Right lobe of liver (tissue), 6 donors: ENCODE data around the gene TRIM43B. TPM values are rescaled to one million over a fixed set of nuclear protein-coding genes. Genes with fewer than 3 reads are reported as not detected.
"Not testable (repeated sequence)": the region's sequence is repeated elsewhere in the genome, so short reads cannot be mapped to it uniquely, and the experiment has no call there.

Experiments used
- ATAC-seq, 4 donors: fragments of 200-7000 bp; cut with Tn5 transposase; one replicate each; pipeline ENCODE4 v1.9.1; 2020; ENCODE audit warnings: mild to moderate bottlenecking in 4 of 4, moderate library complexity in 4 of 4
- DNase-seq, 3 donors: peaks; one replicate each; pipeline ENCODE4 v3.0.0-alpha.2; 2020
- H3K27ac ChIP-seq, 3 donors: fragments of 200-600 bp; one replicate each; pipeline ENCODE4 v1.8.0; 2022
- H3K27me3 ChIP-seq, 2 donors: fragments of 200-600 bp; one replicate each; pipeline ENCODE4 v1.8.0; 2022
- H3K36me3 ChIP-seq, 4 donors: fragments of 200-600 bp; sonication (generic) in 1 of 4; one replicate each; pipeline versions ENCODE4 v1.5.1 to v1.8.0; 2017 to 2022; ENCODE audit warnings: control low read depth in 1 of 4
- H3K4me1 ChIP-seq, 4 donors: fragments of 200-600 bp; sonication (generic) in 1 of 4; one replicate each; pipeline versions ENCODE4 v1.5.1 to v1.8.0; 2017 to 2022; ENCODE audit warnings: control low read depth in 1 of 4
- H3K4me3 ChIP-seq, 3 donors: fragments of 200-600 bp; one replicate each; pipeline ENCODE4 v1.8.0; 2022
- H3K9me3 ChIP-seq, 4 donors: fragments of 200-600 bp; sonication (generic) in 1 of 4; one replicate each; pipeline versions ENCODE4 v1.5.1 to v1.8.0; 2017 to 2022; ENCODE audit warnings: control low read depth in 1 of 4
- CTCF ChIP-seq, 4 donors: fragments of 200-600 bp in 3 of 4; fragments of 450-650 bp in 1 of 4; IDR thresholded peaks; one replicate each; pipeline versions ENCODE4 v1.5.1 to v1.8.0; 2016 to 2022; ENCODE audit warnings: antibody characterized with exemption in 4 of 4, mild to moderate bottlenecking in 2 of 4
- POLR2A ChIP-seq: fragments of 450-650 bp; IDR thresholded peaks from one replicate; pipeline ENCODE4 v1.6.1; 2017; ENCODE audit warnings: antibody characterized with exemption, mild to moderate bottlenecking
- WGBS: methylation state at CpG from one replicate; pipeline ENCODE4 v1.1.6; 2018; ENCODE audit warnings: low coverage, low lambda C conversion rate; ENCODE audit not compliant: insufficient coverage; ENCODE audit errors: missing lambda C conversion rate; 5-methylcytosine and 5-hydroxymethylcytosine counted together
- intact Hi-C, 2 donors: fragments of 100-400 bp; cut with DNase I; formaldehyde crosslinking; loops; one replicate each; pipeline versions ENCODE4 v1.11.2 to v1.14.1; 2022
- total RNA-seq, 6 experiments: library from RNA; depleted of rRNA in 2 of 6; stranded (reverse); fragments of >200 nt in 2 of 6; fragmentation: NEBNext Ultra II Directional in 3 of 6; extraction: Animal tissue kit (Norgen Biotek cat#: 25700) in 3 of 6; gene quantifications; one replicate each; pipeline versions ENCODE4 v1.1.0 to v1.2.4, GENCODE V29; 2016 to 2023
- donor health status: DM: no; HTN: yes; CAD: no.
- donor health status: DM: no; HTN: no; CAD: no.
- donor health status: DM: no; HTN: no; CAD: no.
- donor health status: DM: no; HTN: yes; CAD: no.
- donor health status: DM: no; HTN: yes; CAD: no.

The TRIM43B gene
- total RNA-seq, 6 experiments from 2014 or later: not detected

DNA sequence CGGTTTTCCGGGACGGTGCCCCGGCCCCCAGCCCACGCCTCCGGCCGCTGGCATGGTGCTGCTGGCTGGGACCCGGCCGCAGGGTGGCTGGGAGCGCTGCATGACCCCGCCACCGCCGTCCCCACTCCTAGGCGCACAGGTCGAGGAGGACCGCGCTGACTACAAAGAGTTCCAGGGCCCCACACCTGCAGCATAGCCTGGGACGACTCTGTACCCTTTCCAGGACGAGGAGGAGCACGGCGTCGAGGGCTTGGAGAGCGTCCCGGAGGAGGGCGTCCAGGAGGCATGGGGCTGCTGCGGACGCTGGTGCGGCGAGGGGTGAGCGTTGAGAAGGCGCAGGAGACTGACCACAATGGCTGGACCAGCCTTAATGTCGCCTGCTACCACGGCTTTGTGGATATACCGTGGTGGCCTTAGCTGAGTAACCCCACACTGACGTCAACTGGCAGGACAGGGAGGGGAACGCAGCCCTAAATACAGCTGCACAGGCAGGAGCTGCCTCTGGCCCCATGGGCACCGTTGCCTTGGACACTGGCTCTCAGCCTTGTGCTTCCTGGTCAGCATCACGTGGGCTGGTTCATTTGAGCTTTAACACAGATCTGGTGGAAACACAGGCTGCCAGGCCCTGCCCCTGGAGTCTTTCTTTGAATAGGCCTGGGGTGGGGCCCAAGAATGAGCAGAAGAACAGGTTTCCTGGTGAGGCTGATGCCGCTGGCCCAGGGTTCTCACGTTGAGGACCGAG, 40.9 kb upstream of the TRIM43B start:
- no peaks in the 10 kb centered on the region for H3K27me3 ChIP-seq
- no peak for TF ChIP-seq CTCF (IDR thresholded peaks at IDR 0.05)
- no peak for TF ChIP-seq POLR2A
- intact Hi-C loops: no loop called here
- H3K4me3 ChIP-seq: peak overlapping the region in 2 of 3 donors; percentile 75 to 89
- 75% methylated on average over 4 of the region's 41 CpGs for WGBS
- peak in 1 of 3 donors; percentile 49 for DNase-seq
- no peaks in the 10 kb centered on the region for H3K9me3 ChIP-seq
- ATAC-seq: no peak
- no peak overlapping the region for H3K27ac ChIP-seq
- H3K4me1 ChIP-seq: peaks cover 0 to 16% (median 7%) of the 10 kb centered on the region in 4 donors
- H3K36me3 ChIP-seq: peaks cover 0 to 5% (median 0%) of the 10 kb centered on the region in 4 donors

GRCh38 chr2:95524195-95524594, 39.6 kb upstream of the TRIM43B start:
- H3K36me3 ChIP-seq: no peaks in the 10 kb centered on the region
- H3K4me1 ChIP-seq: peaks cover 0 to 16% (median 7%) of the 10 kb centered on the region in 4 donors
- DNase-seq: no peak
- no peaks in the 10 kb centered on the region for H3K27me3 ChIP-seq
- TF ChIP-seq CTCF (IDR thresholded peaks at IDR 0.05) (no peak), POLR2A (no peak)
- no peak for ATAC-seq
- WGBS: 90% methylated on average over 2 of the region's 2 CpGs
- H3K4me3 ChIP-seq: no peak overlapping the region
- no peaks in the 10 kb centered on the region for H3K9me3 ChIP-seq
- intact Hi-C loops: no loop called here
- no peak overlapping the region for H3K27ac ChIP-seq

DNA sequence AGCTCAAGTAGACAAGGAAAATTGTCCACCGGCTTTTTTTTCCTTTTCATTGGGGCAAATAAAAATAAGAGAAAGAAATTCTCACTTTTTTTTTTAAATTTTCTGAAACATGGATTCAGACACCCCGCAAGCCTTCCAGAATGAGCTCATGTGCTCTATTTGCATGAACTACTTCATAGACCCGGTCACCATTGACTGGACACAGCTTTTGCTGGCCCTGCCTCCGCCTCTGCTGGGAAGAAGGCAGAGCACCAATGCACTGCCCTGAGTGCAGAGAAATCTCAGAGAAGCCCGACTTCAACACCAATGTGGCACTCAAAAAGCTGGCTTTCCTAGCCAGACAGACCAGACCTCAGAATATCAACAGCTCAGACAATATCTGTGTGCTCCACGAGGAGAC, 30.2 kb upstream of the TRIM43B start:
- H3K4me1 ChIP-seq: no peaks in the 10 kb centered on the region
- WGBS: 72% methylated on average over 6 of the region's 6 CpGs
- no peaks in the 10 kb centered on the region for H3K9me3 ChIP-seq
- no peak for ATAC-seq
- no peaks in the 10 kb centered on the region for H3K36me3 ChIP-seq
- no peak for DNase-seq
- no peaks in the 10 kb centered on the region for H3K27me3 ChIP-seq
- TF ChIP-seq POLR2A: no peak
- no peak for TF ChIP-seq CTCF (IDR thresholded peaks at IDR 0.05)
- intact Hi-C loops: no loop called here
- no peak overlapping the region for H3K27ac ChIP-seq
- no peak overlapping the region for H3K4me3 ChIP-seq

DNA sequence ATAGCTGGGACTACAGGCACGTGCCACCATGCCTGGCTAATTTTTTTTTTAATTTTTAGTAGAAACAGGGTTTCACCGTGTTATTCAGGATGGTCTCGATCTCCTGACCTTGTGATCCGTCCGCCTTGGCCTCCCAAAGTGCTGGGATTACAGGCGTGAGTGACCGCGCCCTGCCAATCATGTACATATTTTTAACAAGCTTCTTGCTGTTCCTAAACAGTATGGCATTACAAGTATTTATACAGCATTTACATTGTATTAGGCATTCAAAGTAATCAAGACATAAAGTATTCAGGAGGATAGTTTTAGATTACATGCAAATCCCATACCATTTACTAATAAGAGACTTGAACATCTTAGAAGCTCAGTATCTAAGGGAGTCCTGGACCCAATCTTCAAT, 29.7 kb upstream of the TRIM43B start:
- H3K9me3 ChIP-seq, DNase-seq, H3K36me3 ChIP-seq, H3K4me1 ChIP-seq, H3K4me3 ChIP-seq, intact Hi-C loops, H3K27me3 ChIP-seq, H3K27ac ChIP-seq, ATAC-seq: not testable (repeated sequence)
- WGBS: 80% methylated on average over 8 of the region's 8 CpGs

DNA sequence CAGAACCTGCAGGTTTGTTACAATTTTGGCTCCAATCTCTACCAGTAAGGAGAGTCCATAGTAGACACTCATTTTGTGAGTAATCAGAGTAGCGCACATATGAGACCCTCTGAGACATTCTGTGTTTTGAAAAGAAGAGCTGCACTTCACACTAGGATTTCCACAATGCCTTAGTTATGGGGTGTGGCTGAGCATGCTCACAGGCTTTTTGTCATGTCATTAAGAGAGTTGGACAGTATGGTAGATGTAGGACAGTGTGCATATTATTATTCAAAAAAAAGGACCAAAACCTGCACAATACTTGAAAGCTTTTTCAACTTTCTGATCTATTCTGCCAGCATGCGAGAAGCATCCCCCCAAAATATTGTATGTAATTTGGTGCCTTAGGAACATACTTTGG, 24.9 kb upstream of the TRIM43B start:
- H3K9me3 ChIP-seq: no peaks in the 10 kb centered on the region
- H3K4me1 ChIP-seq: no peaks in the 10 kb centered on the region
- intact Hi-C loops: no loop called here
- H3K4me3 ChIP-seq: no peak overlapping the region
- TF ChIP-seq CTCF (IDR thresholded peaks at IDR 0.05) (no peak), POLR2A (no peak)
- ATAC-seq: no peak
- DNase-seq: no peak
- no peaks in the 10 kb centered on the region for H3K27me3 ChIP-seq
- H3K27ac ChIP-seq: no peak overlapping the region
- 84% methylated on average over 2 of the region's 2 CpGs for whole genome bisulfite sequencing
- H3K36me3 ChIP-seq: no peaks in the 10 kb centered on the region
